ENCODE data around the gene RP9. TPM values are rescaled to one million over a fixed set of nuclear protein-coding genes. Genes with fewer than 3 reads are reported as not detected.

The RP9 gene
- total RNA-seq, 1 donor from 2014 or later, result 17.8 TPM

DNA sequence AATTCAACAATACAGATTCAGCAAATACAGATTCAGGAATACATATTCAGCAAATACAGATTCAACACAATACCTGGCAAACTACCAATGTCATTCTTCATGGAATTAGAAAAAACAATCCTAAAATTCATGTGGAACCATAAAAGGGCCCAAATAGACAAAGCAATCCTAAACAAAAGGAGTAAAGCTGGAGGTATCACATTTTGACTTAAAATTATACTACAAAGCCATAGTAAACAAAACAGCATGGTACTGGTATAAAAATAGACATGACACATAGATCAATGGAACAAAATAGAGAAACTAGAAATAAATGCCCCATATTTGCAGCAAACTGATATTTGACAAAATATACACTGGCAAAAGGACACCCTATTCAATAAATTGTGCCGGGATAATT is 43.2 kb downstream of the RP9 start:
- H4K20me1 ChIP-seq (ENCODE audit: insufficient read depth, low read length), result no peaks in the 10 kb centered on the region
- peaks cover 14% of the 10 kb centered on the region for H3K79me2 ChIP-seq (ENCODE audit: insufficient read depth, low read length)
- TF ChIP-seq, protein P1, sequence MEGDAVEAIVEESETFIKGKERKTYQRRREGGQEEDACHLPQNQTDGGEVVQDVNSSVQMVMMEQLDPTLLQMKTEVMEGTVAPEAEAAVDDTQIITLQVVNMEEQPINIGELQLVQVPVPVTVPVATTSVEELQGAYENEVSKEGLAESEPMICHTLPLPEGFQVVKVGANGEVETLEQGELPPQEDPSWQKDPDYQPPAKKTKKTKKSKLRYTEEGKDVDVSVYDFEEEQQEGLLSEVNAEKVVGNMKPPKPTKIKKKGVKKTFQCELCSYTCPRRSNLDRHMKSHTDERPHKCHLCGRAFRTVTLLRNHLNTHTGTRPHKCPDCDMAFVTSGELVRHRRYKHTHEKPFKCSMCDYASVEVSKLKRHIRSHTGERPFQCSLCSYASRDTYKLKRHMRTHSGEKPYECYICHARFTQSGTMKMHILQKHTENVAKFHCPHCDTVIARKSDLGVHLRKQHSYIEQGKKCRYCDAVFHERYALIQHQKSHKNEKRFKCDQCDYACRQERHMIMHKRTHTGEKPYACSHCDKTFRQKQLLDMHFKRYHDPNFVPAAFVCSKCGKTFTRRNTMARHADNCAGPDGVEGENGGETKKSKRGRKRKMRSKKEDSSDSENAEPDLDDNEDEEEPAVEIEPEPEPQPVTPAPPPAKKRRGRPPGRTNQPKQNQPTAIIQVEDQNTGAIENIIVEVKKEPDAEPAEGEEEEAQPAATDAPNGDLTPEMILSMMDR (IDR thresholded peaks at IDR 0.05; ENCODE audit: insufficient read depth, low read depth, low read length), result no peak
- no peak for TF ChIP-seq EZH2 (IDR thresholded peaks at IDR 0.05; ENCODE audit: insufficient read depth, low read length)
- no peaks in the 10 kb centered on the region for H3K4me1 ChIP-seq (ENCODE audit: insufficient read depth, low read length)
- no peak overlapping the region for H3K27ac ChIP-seq (ENCODE audit: low read depth, low read length)
- Mint-ChIP-seq H3K27me3 (ENCODE audit: low read depth, unreplicated experiment) (no peaks in the 10 kb centered on the region), H3K9me3 (ENCODE audit: unreplicated experiment) (peaks cover 15% of the 10 kb centered on the region), H3K4me3 (ENCODE audit: unreplicated experiment) (no peak overlapping the region), H3K27ac (ENCODE audit: unreplicated experiment) (no peak overlapping the region), H3K4me1 (ENCODE audit: low read depth, unreplicated experiment) (peaks cover under 1% of the 10 kb centered on the region), H3K36me3 (ENCODE audit: low read depth, unreplicated experiment) (peaks cover 6% of the 10 kb centered on the region)
- no peak overlapping the region for H2AFZ ChIP-seq (ENCODE audit: low read depth, low read length)
- H3K4me2 ChIP-seq (ENCODE audit: low read length), result no peak overlapping the region
- H3K9me3 ChIP-seq (ENCODE audit: insufficient read depth, low read depth, low read length), result peaks cover 6% of the 10 kb centered on the region
- no peak for DNase-seq (ENCODE audit: low read depth)
- no peak overlapping the region for H3K4me3 ChIP-seq (ENCODE audit: insufficient read depth, low read depth, low read length)
- no peak for FAIRE-seq
- H3K9ac ChIP-seq (ENCODE audit: low read length), result no peak overlapping the region
- H3K36me3 ChIP-seq (ENCODE audit: insufficient read depth, low read length), result no peaks in the 10 kb centered on the region
- H3K27me3 ChIP-seq (ENCODE audit: insufficient read depth, low read length), result no peaks in the 10 kb centered on the region

DNA sequence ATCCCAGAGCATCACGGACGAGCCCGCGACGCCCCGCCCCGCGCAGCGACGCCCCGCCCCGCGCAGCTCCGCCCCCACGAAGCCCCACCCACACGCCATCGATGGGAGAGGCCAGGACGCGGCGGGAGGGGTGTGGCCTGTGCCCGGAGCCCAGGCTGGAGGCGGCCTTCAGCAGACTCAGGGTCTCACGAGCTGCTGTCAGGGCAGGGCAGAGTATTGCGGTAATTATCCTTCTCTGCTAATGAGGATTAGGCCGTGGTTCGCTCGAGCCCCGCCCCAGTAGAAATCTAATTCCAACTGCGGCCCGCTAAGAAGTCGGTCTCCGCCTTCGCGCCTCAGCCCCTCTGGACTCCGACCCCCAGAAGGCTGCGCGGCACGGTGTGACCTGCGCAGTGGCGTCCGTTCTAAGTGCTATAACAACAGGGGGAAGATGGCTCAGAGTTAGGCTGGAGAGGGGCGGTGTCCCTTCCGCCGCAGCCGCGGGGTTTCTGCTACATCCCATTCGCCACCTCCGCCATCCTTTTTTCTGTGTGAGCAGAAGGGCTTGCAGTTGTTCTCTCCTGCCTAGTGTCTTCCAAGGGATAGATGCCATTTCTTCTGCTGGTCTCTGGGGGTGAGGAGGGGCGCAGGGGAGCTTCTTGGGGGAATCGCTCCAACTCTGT is 46.3 kb downstream of the RP9 start:
- FAIRE-seq, result no peak
- Mint-ChIP-seq H3K4me3 (ENCODE audit: unreplicated experiment) (peak overlapping the region; percentile 96), H3K9me3 (ENCODE audit: unreplicated experiment) (peaks cover 15% of the 10 kb centered on the region), H3K36me3 (ENCODE audit: low read depth, unreplicated experiment) (peaks cover 6% of the 10 kb centered on the region), H3K27me3 (ENCODE audit: low read depth, unreplicated experiment) (no peaks in the 10 kb centered on the region), H3K27ac (ENCODE audit: unreplicated experiment) (peak overlapping the region; percentile 88), H3K4me1 (ENCODE audit: low read depth, unreplicated experiment) (peaks cover 3% of the 10 kb centered on the region)
- H2AFZ ChIP-seq (ENCODE audit: low read depth, low read length), result peak overlapping the region; percentile 89
- TF ChIP-seq EZH2 (IDR thresholded peaks at IDR 0.05; ENCODE audit: insufficient read depth, low read length), result no peak
- TF ChIP-seq, protein P1 (IDR thresholded peaks at IDR 0.05; ENCODE audit: insufficient read depth, low read depth, low read length), result no peak
- peaks cover 21% of the 10 kb centered on the region for H4K20me1 ChIP-seq (ENCODE audit: insufficient read depth, low read length)
- no peaks in the 10 kb centered on the region for H3K9me3 ChIP-seq (ENCODE audit: insufficient read depth, low read depth, low read length)
- peaks cover 42% of the 10 kb centered on the region for H3K79me2 ChIP-seq (ENCODE audit: insufficient read depth, low read length)
- H3K4me1 ChIP-seq (ENCODE audit: insufficient read depth, low read length), result no peaks in the 10 kb centered on the region
- H3K27ac ChIP-seq (ENCODE audit: low read depth, low read length), result peak overlapping the region; percentile 92
- peak; percentile 90 for DNase-seq (ENCODE audit: low read depth)
- H3K4me3 ChIP-seq (ENCODE audit: insufficient read depth, low read depth, low read length), result peak overlapping the region; percentile 73
- no peaks in the 10 kb centered on the region for H3K27me3 ChIP-seq (ENCODE audit: insufficient read depth, low read length)
- H3K9ac ChIP-seq (ENCODE audit: low read length), result peak overlapping the region; percentile 92
- peak overlapping the region; percentile 88 for H3K4me2 ChIP-seq (ENCODE audit: low read length)
- H3K36me3 ChIP-seq (ENCODE audit: insufficient read depth, low read length), result no peaks in the 10 kb centered on the region
